GM12864 (cell line): ENCODE results near the gene TANGO6.

Experiments used
- DNase-seq: peaks from one replicate; pipeline ENCODE4 v3.0.0-alpha.2; 2011; ENCODE audit warnings: low read depth
- H3K4me3 ChIP-seq: 2 replicates; pipeline ENCODE4 v1.5.1; 2011; ENCODE audit warnings: mild to moderate bottlenecking, low read depth, low read length, control low read depth
- CTCF ChIP-seq: IDR thresholded peaks from 2 replicates; pipeline ENCODE4 v1.5.1; 2011; ENCODE audit warnings: low read depth, mild to moderate bottlenecking, moderate library complexity, low read length, control low read depth, inconsistent platforms; ENCODE audit errors: missing control alignments

TANGO6 gene

DNA sequence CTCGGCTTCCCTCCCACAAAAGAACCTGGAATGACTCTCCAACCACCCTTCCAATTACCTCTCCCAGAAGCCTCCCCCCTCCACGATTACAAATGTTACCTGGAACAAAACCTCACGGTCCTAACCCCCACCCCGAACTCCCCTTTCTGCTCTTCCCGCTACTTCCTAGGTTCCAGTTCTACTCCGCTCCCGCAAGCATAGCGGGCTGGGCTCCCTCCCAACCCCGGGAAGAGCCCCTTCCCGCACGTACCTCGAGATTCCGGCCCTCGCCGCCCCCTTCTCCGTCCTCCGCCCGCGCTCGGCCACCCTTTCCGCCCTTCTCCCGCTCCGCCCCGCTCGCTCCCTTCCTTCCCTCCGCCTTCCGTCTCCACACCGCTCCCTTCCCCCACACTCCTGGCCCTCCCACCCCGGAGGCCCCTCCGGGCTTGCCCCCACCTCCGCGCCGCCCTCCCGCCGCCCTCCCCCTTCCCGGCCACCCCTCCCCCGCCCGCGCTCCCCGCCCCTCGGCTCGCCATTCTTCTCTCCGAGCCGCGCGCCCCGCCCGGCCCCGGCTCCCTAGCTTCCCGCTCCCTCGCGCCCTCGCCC is 288.6 kb downstream of the TANGO6 start:
- peak overlapping the region; percentile 98 for H3K4me3 ChIP-seq
- DNase-seq: no peak

DNA sequence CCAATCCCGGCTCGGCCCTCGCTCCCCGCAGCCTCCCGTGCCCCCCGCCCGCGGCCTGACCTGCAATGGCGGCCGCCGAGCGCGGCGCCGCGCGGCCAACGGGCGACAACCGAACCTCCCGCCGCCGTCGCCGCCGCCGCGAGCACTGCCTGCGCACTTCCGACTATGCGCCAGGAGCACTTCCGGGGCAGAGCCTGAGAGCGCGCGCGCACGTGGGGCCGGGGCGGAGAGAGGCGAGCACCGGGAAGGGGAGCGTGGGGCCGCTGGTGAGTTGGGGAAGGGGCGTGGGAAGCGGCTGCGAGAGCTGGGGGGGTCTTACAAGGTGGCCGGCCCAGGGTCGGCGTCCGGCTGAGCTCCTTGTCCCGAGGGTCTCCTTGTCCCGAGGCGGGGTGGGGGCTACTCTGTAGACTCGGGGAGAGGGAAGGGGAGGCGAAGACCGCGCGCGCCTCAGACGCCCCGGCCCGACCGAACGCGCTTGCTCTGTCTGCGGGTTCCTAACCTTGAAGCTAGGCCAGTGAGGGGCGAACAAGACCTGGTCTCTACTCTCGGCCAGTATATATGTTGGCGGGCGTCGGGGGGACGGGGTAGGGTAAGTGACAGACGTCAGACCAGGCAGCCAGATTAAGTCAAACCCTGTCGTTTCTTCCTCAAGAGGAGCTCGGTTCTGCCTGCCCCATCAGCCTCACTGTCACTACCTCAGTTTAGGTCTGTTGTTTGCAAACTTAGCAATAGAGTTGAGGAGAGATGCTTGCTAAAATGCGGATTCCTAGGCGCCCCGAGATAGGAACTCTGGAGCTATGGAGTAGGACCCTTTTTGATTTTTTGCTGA is 289.3 kb downstream of the TANGO6 start, which contains the start of the genes CHTF8 and UTP4:
Gene CHTF8 (minus strand): TSS at position 165 of the 829 bp plus-strand sequence. CDS start 11,130 bp downstream, outside the sequence.
Gene UTP4 (plus strand): TSS at position 226 of the 829 bp plus-strand sequence. CDS start 811 bp downstream, outside the sequence.
- peak within 1 kb of the TSS; percentile 98 for H3K4me3 ChIP-seq
- TF ChIP-seq CTCF: no peak
- DNase-seq: no peak

More for the DNA sequence above, 288.6 kb downstream of the TANGO6 start:
- no peak for TF ChIP-seq CTCF

- H3K4me3 ChIP-seq: peak overlapping the region; percentile 98
- TF ChIP-seq CTCF: no peak
- no peak for DNase-seq
Observed at GRCh38 chr16:69133373-69133954, 290.1 kb downstream of the TANGO6 start.
